WI38 (cell line): ENCODE data around the gene KLHL1.

Source experiments
- H3K4me3 ChIP-seq: 2 replicates; pipeline ENCODE4 v1.5.1; 2011; ENCODE audit warnings: low read depth, mild to moderate bottlenecking, control low read depth, low read length
- TF ChIP-seq, protein P1 (sequence below): IDR thresholded peaks from 2 replicates; pipeline ENCODE4 v1.5.1; 2012; ENCODE audit warnings: low read depth, mild to moderate bottlenecking, control low read depth, low read length

Gene KLHL1

GRCh38 chr13:69970520-69970919 lies 137.7 kb downstream of the KLHL1 start:
- H3K4me3 ChIP-seq = no peak overlapping the region
- TF ChIP-seq, protein P1, sequence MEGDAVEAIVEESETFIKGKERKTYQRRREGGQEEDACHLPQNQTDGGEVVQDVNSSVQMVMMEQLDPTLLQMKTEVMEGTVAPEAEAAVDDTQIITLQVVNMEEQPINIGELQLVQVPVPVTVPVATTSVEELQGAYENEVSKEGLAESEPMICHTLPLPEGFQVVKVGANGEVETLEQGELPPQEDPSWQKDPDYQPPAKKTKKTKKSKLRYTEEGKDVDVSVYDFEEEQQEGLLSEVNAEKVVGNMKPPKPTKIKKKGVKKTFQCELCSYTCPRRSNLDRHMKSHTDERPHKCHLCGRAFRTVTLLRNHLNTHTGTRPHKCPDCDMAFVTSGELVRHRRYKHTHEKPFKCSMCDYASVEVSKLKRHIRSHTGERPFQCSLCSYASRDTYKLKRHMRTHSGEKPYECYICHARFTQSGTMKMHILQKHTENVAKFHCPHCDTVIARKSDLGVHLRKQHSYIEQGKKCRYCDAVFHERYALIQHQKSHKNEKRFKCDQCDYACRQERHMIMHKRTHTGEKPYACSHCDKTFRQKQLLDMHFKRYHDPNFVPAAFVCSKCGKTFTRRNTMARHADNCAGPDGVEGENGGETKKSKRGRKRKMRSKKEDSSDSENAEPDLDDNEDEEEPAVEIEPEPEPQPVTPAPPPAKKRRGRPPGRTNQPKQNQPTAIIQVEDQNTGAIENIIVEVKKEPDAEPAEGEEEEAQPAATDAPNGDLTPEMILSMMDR = no peak

DNA sequence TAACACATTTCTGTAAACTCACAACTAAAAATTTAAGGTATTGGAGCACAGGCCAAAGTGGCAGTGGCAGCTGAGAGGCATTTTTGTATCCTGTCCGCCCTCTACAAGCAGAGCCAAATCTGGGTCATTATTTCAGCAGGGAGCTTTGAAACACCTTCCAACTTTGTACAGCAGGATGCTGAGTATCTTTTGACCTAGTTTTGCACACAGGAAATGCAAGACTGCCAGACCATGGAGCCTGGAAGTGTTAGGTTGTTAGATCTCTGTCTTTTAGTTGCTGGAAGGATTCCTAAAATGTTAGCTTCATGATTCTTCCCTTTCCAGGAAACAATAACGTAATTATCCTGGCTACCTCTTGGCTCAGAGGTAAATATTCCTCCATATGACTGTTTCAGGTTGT lies 149.2 kb downstream of the KLHL1 start:
- no peak overlapping the region for H3K4me3 ChIP-seq
- TF ChIP-seq, protein P1 = no peak

- H3K4me3 ChIP-seq = no peak overlapping the region
- TF ChIP-seq, protein P1 = no peak
Observed at GRCh38 chr13:69956839-69957238, 151.4 kb downstream of the KLHL1 start.

- TF ChIP-seq, protein P1 = no peak
- H3K4me3 ChIP-seq = no peak overlapping the region
Observed at GRCh38 chr13:69956349-69956748, 151.9 kb downstream of the KLHL1 start.

DNA sequence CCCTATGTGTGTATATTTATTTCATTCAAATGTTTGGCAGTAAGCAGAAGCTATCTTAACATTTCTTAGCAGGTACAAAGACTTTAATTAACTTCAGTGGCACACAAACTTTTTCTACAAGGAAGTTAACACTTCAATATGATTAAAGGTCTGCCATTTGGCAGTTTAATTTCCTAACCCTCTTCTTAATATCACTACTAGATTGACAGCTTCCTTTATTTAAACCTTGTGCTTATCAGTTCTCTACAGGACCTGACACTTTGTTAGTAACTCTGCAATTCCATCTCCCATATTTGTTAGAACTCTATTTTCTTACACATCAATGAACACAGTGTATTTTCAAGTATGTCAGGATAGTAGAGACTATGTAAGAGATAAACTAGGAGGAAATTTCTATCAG lies 153.0 kb downstream of the KLHL1 start:
- TF ChIP-seq, protein P1 = no peak
- H3K4me3 ChIP-seq = no peak overlapping the region

- TF ChIP-seq, protein P1 = no peak
- H3K4me3 ChIP-seq = no peak overlapping the region
Observed at GRCh38 chr13:69951412-69951811, 156.8 kb downstream of the KLHL1 start.

DNA sequence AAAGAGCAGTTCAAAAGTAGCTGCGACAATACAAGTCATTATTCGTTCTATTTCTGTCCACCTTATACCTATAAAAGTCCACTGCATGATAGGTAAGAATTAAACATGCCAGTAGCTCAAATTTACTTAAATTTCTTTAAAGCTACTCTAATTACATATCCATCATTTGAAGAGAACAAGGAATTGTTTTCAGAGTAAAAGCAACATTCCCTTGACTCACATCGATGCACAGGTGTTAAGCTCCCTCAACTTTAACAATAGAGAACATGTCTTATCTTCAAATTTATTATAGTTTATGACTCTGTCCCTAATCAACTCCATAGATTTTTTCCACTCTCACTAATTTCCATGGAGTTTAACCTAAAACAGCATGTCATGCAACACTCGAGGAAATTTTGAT lies 158.1 kb downstream of the KLHL1 start:
- no peak overlapping the region for H3K4me3 ChIP-seq
- TF ChIP-seq, protein P1 = no peak
